Measurements from ENCODE around the gene ATP13A3. TPM values are rescaled to one million over a fixed set of nuclear protein-coding genes. Genes with fewer than 3 reads are reported as not detected.
"Not testable (repeated sequence)": the region's sequence is repeated elsewhere in the genome, so short reads cannot be mapped to it uniquely, and the experiment has no call there.

Gene ATP13A3
- total RNA-seq (100 to 1,000 TPM in 5 of 9 donors, 10 to 100 TPM in 4; 37.8 to 237 (median 105) TPM), polyA plus RNA-seq (100 to 1,000 TPM in 1 of 2 donors, 10 to 100 TPM in 1; 26.6 to 117 TPM)
- long read RNA-seq, donor 1, full-length matches to known transcripts: 1 of 16 reads
- long read RNA-seq, donor 1, partial matches to known transcripts: 3 of 16 reads
- long read RNA-seq, donor 1, other reads (novel, unspliced or antisense): 12 of 16 reads
- long read RNA-seq, donor 2, partial matches to known transcripts: 6 of 13 reads
- long read RNA-seq, donor 2, other reads (novel, unspliced or antisense): 7 of 13 reads
- long read RNA-seq, donor 3, full-length matches to known transcripts: 3 of 69 reads
- long read RNA-seq, donor 3, partial matches to known transcripts: 18 of 69 reads
- long read RNA-seq, donor 3, other reads (novel, unspliced or antisense): 48 of 69 reads

- 0 to 1% (median 0%) methylated on average over 8 to 96 of the region's 99 CpGs for WGBS, 4 donors
- ATAC-seq: peak; percentile 85 to 96 (median 94)
- no peaks in the 10 kb centered on the region for H3K27me3 ChIP-seq
- no peaks in the 10 kb centered on the region for H3K9me3 ChIP-seq
- peak; percentile 90 to 94 (median 93) for DNase-seq
- H3K36me3 ChIP-seq: peaks cover 0 to 24% (median 5%) of the 10 kb centered on the region in 9 donors
- peaks cover 0 to 79% (median 23%) of the 10 kb centered on the region in 12 donors for H3K4me1 ChIP-seq
- H3K27ac ChIP-seq: peak within 1 kb of the TSS; percentile 74 to 93 (median 91)
- TF ChIP-seq CTCF (IDR thresholded peaks at IDR 0.05): peak in 1 of 12 donors; percentile 6
- peak in 1 of 2 donors; percentile 91 for TF ChIP-seq POLR2A (IDR thresholded peaks at IDR 0.05)
- intact Hi-C loops (cut with DNase I): loop anchor here in 7 of 10 donors (1.0 to 5.0 kb wide), 3 partner anchors 14 to 91 kb away; no protein-coding TSS in a partner anchor
- H3K4me3 ChIP-seq: peak within 1 kb of the TSS; percentile 57 to 91 (median 72)
Observed at GRCh38 chr3:194486540-194487288, at the start of gene ATP13A3. Gene ATP13A3, minus strand, starts transcription at chr3:194487002. Its CDS starts 24,812 bp downstream, at chr3:194462190.

GRCh38 chr3:194535199-194535598 lies 48.4 kb upstream of the ATP13A3 start:
- H3K27me3 ChIP-seq; H3K36me3 ChIP-seq; intact Hi-C loops (cut with DNase I); H3K4me3 ChIP-seq; H3K27ac ChIP-seq; DNase-seq; ATAC-seq: not testable (repeated sequence)
- Histone ChIP-seq H3K4me1 (peaks cover 0 to 14% (median 11%) of the 10 kb centered on the region in 12 donors), H3K9me3 (peaks cover 0 to 14% (median 4%) of the 10 kb centered on the region in 12 donors)
- 80 to 96% (median 83%) methylated on average over 10 of the region's 10 CpGs for WGBS, 4 donors

GRCh38 chr3:194534243-194534642 lies 47.4 kb upstream of the ATP13A3 start:
- no peak overlapping the region for H3K4me3 ChIP-seq
- intact Hi-C loops (cut with DNase I): no loop called here
- H3K4me1 ChIP-seq: peaks cover 0 to 14% (median 10%) of the 10 kb centered on the region in 12 donors
- H3K9me3 ChIP-seq: peaks cover 0 to 14% (median 4%) of the 10 kb centered on the region in 12 donors
- TF ChIP-seq CTCF (IDR thresholded peaks at IDR 0.05) (no peak), POLR2A (IDR thresholded peaks at IDR 0.05) (no peak)
- ATAC-seq (no peak), DNase-seq (no peak)
- H3K27me3 ChIP-seq: no peaks in the 10 kb centered on the region
- no peak overlapping the region for H3K27ac ChIP-seq
- 91 to 96% (median 92%) methylated on average over 3 of the region's 3 CpGs for WGBS, 4 donors
- H3K36me3 ChIP-seq: no peaks in the 10 kb centered on the region

- Histone ChIP-seq H3K4me1 (peaks cover 0 to 11% (median 8%) of the 10 kb centered on the region in 12 donors), H3K27ac (no peak overlapping the region), H3K27me3 (no peaks in the 10 kb centered on the region), H3K9me3 (peaks cover 0 to 14% (median 4%) of the 10 kb centered on the region in 12 donors), H3K4me3 (no peak overlapping the region), H3K36me3 (no peaks in the 10 kb centered on the region)
- ATAC-seq (no peak), DNase-seq (no peak)
- TF ChIP-seq POLR2A (IDR thresholded peaks at IDR 0.05) (no peak), CTCF (IDR thresholded peaks at IDR 0.05) (no peak)
- intact Hi-C loops (cut with DNase I): no loop called here
- WGBS, 4 donors: 58 to 77% (median 63%) methylated on average over 4 of the region's 4 CpGs
Observed at GRCh38 chr3:194532591-194532990, 45.8 kb upstream of the ATP13A3 start.

Measured in heart left ventricle (tissue), 16 donors.